Stimulated activated CD4-positive, alpha-beta T cell treated with anti-CD3 and anti-CD28 coated beads, TNF-alpha, amount 100 ng/mL, for 24 hours (primary cell): ENCODE results near the gene UBTD2.
"Not testable (repeated sequence)": the region's sequence is repeated elsewhere in the genome, so short reads cannot be mapped to it uniquely, and the experiment has no call there.

Experiments
- DNase-seq, 3 experiments: peaks; one replicate each; pipeline ENCODE4 v3.0.0-alpha.2; 2020; ENCODE audit warnings: low read depth in 3 of 3

UBTD2 gene

GRCh38 chr5:172293054-172293744, 9.6 kb upstream of the UBTD2 start:
- DNase-seq: peak in 2 of 3 experiments; percentile 46

DNA sequence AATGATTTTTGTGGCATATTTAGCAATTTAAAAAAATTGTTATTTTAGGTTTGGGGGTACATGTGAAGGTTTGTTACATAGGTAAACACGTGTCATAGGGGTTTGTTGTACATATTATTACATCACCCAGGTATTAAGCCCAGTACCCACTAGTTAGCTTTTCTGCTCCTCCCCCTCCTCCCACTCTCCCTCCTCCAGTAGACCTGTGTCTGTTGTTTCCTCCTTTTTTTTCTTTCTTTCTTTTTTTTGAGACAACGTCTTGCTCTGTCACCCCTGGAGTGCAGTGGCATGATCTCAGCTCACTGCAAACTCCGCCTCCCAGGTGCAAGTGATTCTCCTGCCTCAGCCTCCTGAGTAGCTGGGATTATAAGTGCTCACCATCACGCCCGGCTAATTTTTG, 8.3 kb upstream of the UBTD2 start:
- not testable (repeated sequence) for DNase-seq

DNA sequence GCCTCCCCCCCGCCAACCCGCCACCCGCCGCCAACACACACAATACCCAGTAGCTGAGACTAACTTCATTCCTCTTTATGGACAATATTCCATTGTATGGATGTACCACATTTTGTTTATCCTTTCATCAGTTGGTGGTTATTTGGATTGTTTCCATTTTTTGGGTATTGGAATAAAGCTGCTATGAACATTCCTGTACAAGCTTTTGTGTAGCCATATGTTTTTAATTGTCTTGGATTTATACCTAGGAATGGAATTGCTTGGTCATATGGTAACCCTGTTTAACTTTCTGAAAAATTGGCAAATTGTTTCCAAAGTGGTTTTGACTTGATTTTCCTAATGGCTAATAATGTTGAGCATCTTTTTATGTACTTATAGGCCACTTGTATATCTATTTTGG, 4.9 kb upstream of the UBTD2 start:
- no peak for DNase-seq

DNA sequence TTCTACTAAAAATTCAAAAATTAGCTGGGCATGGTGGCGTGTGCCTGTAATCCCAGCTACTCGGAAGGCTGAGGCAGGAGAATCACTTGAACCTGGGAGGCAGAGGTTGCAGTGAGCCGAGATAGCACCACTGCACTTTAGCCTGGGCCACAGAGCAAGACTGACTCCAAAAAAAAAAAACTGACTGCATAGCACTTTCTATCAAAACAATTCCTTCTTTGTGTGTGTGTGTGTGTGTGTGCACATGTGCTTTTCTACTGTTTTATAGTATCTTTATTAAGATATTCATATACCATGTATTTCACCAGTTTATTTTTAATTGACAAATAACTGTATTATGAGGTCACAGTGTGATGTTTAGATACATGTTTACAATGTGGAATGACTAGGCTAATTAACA, 3.6 kb upstream of the UBTD2 start:
- not testable (repeated sequence) for DNase-seq

GRCh38 chr5:172285226-172286143, 1.9 kb upstream of the UBTD2 start:
- DNase-seq: no peak

DNA sequence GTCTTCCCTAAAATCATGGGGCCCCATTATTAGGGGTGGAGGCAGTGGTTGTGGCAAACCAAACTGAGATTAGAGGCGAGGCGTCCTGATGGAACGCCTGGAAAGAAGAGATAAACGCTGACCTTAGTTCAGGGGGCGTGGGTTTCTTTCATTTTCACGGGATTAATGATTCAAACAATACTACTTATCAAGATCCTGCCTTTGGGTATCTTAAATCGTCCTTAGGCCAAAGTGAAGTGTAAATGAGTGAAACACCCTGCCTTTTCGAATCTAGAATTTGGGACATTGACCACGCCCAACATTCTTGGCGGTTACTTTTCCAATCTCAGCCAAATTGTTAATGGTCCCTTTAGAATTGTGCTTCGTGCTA, 1.0 kb upstream of the UBTD2 start:
- no peak for DNase-seq

DNA sequence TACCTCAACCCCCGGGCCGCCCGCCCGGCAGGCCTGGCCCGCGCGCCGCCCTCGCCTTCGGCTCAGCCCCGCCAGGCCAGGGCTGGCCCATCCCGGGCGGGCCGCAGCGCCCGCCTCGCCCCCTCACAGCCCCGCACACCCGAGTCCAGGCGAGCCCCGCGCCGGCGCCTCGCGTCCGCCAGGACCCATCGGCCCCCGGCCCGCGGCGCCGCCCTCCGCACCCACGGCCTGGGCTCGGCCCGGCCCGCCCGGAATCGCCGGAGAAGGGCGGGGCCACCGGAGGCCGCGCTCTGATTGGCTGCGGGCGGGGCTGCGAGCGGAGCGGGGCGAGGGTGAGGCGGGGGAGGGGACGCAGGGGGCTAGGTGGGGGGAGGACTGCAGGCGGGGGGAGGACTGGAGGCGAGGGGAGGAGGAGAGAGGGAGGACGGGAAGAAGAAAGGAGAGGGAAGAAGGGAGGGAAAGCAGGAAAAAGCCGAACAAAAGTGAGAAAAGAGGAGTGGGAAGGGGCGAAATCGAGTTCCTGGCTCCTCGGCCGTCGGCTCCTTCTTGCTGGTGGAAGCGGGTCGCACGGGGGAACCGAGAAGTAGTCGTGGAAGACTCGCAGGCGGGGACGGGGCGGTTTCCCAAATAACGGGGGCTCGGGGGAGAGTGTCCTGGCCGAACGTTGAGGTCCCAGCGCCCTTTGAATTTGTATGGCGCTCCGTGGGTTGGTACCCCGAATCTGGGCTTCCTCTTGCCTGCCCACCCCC, 472 bp upstream of the UBTD2 start:
- peak; percentile 45 to 80 (median 65) for DNase-seq

DNA sequence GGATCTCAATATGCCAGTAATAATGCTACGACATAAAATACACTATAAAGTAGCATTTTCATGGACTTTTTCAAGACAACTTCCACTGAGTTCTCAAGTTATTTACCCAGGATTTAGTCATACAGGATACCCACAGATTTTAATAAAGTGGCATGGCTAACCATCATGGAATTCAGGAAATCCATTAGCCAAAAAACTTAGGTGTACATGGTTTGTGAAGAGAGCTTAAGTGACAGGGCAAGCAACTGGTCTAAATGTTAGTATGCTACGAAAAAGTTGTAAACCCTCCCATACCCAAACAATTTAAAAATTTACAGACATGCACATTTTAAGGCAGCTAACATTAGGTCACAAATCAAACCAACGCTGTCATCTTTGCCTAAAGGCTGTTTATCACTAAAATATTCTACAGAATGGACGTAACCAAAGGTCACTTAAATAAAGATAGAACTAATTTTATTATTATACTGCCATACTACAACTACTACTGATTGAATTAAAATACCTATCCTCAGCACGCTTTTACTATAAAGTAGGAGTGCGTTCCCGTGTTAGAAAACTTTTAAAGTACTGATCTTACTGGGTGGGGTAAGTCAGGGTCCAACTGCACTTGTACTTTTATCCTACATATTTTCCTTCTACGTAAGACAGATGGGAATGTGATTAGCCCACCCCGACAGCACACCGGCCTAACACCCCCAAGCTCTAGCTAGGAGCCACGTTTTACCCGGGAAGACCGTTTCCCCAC, 1.1 kb downstream of the UBTD2 start:
- no peak for DNase-seq

DNA sequence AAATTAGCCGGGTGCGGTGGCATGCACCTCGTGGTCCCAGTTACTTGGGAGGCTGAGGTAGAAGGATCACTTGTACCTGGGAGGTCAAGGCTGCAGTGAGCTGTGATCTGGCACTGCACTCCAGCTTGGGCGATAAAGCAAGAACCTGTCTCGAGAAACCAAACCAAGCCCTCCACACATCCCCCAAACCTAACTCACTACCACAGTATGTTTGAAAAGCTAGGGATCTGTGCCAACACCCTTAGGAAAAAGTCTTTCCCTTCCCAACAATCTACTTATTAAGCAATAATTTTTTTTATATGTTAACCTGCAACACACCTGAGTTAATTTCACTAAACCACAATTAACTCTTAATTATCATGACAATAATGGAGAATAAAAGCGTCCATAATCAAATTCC, 2.2 kb downstream of the UBTD2 start:
- DNase-seq: no peak

DNA sequence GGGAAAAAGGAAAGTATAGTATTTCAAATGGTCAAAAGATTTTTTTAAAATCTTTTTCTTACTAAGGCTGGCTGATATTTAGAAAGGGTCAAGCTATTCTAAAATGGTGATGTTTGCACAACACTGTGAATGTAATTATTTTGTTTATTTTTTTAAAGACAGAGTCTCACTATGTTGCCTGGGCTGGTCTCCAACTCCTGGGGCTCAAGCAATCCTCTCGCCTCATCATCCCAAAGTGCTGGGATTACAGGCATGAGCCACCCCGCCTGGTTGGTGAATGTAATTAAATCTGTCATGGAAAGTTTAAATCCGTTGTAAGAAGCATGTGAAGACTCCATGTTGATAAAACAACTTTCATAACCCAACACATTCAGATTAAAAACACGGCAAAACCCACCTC, 2.6 kb downstream of the UBTD2 start:
- DNase-seq: no peak

DNA sequence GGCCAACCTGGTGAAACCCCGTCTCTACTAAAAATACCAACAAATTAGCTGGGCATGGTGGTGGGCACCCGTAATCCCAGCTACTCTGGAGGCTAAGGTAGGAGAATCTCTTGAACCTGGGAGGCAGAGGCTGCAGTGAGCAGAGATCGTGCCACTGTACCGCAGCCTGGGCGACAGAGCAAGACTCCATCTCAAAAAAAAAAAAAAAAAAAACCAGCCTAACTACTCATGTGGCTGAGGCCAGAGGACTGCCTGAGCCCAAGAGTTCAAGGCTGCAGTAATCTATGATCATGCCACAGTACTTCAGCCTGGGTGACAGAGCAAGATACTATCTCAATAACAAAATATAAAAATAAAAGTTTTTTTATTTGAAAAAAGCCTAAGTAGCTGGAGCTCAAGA, 3.2 kb downstream of the UBTD2 start:
- no peak for DNase-seq

DNA sequence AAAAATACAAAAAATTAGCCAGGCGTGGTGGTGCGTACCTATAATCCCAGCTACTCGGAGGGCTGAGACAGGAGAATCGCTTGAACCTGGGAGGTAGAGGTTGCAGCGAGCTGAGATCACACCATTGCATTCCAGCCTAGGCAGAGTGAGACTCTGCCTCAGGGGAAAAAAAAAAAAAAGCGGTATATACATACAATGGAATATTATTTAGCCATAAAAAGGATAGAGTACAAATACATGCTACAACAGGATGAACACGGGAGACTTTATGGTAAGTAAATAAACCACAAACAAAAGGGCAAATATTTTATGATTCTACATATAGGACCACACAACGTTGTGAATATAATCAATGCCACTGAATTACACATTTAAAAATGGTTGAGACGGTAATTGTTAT, 5.2 kb downstream of the UBTD2 start:
- no peak for DNase-seq

GRCh38 chr5:172276214-172276613, 7.3 kb downstream of the UBTD2 start:
- DNase-seq: no peak

GRCh38 chr5:172274951-172275753, 8.4 kb downstream of the UBTD2 start:
- peak; percentile 56 to 75 (median 60) for DNase-seq

- no peak for DNase-seq
These were observed 15.6 kb downstream of the UBTD2 start for GRCh38 chr5:172267943-172268342.

GRCh38 chr5:172266676-172267092, 16.9 kb downstream of the UBTD2 start:
- DNase-seq: no peak

DNA sequence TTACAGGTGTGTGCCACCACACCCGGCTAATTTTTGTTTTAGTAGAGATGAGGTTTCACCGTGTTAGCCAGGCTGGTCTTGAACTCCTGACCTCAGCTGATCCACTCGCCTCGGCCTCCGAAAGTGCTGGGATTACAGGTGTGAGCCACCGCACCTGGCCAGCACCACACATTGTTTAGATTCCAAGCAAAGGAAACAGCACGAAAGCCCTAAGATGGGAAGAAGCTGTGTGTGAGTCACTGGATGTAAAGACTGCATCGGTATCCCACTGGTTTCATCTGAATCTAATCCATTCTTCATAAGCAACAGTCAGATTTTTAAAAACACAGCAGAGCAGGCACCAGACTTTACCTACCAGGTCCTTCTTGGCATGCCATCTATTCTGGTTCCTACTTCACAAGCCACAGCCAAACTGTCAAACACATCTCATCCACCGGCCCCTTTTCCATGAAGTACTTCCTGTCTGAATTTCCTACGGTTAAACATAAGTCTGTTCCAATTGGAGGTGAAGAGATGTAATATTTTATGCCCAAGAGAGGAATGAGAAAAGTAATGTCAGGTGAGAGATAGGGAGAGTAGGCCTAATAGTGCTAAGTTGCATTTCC, 17.4 kb downstream of the UBTD2 start:
- no peak for DNase-seq

- no peak for DNase-seq
These were observed 18.7 kb downstream of the UBTD2 start for GRCh38 chr5:172264815-172265395.

DNA sequence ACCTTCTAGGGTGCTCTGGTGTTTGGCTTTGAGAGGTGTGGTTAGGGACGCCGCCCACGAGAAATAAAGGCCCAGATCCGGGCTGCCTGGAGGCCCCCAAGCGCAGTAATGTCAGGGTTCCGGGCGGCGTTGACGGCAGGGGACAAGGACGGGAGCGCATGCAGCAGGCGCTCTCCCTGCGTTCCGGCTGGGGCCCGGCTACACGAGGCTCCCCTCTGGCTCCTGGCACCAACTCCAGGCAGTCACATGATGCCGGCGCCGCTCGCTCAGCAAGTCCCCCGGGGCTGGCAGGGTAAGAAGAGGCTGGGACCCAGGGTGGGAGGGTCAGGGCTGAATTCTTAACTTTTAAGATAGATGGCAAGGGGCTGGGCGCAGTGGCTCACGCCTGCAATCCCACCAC, 28.1 kb downstream of the UBTD2 start:
- no peak for DNase-seq

- no peak for DNase-seq
These were observed 31.1 kb downstream of the UBTD2 start for GRCh38 chr5:172252501-172252900.
